ENCODE measurements around the gene RASA1.
"Not testable (repeated sequence)": the region's sequence is repeated elsewhere in the genome, so short reads cannot be mapped to it uniquely, and the experiment has no call there.

The RASA1 gene

GRCh38 chr5:87298692-87299362, 31.1 kb downstream of the RASA1 start:
- no peak for TF ChIP-seq CTCF (conservative IDR thresholded peaks at IDR 0.05)
- no peak for TF ChIP-seq ZFX (IDR thresholded peaks at IDR 0.05)
- no peak overlapping the region for H3K27ac ChIP-seq

DNA sequence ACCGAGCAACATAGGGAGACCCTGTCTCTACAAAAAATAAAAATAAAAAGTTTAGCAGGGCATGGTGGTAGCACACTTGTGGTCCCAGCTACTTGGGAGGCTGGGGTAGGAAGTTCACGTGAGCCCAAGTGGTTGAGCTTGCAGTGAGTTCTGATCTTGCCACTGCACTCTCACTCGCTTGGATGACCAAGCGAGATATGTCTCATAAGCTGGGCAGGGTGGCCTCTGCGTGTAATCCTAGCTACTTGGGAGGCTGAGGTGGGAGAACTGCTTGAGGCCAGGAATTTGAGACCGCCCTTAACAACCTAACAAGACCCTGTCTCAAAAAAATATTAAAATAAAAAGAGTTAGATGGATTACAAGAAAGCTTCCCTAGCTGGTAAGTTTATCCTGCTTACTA, 32.5 kb downstream of the RASA1 start:
- TF ChIP-seq ZFX (IDR thresholded peaks at IDR 0.05) (no peak), CTCF (conservative IDR thresholded peaks at IDR 0.05) (no peak)
- H3K27ac ChIP-seq: no peak overlapping the region

- TF ChIP-seq CTCF (conservative IDR thresholded peaks at IDR 0.05): no peak
- no peak for TF ChIP-seq ZFX (IDR thresholded peaks at IDR 0.05)
- no peak overlapping the region for H3K27ac ChIP-seq
Observed at GRCh38 chr5:87300744-87301143, 33.1 kb downstream of the RASA1 start.

- TF ChIP-seq CTCF (conservative IDR thresholded peaks at IDR 0.05) (no peak), ZFX (IDR thresholded peaks at IDR 0.05) (no peak)
Observed at GRCh38 chr5:87302061-87302460, 34.4 kb downstream of the RASA1 start.

GRCh38 chr5:87303324-87303723, 35.6 kb downstream of the RASA1 start:
- H3K27ac ChIP-seq: no peak overlapping the region

More at GRCh38 chr5:87302061-87302460, 34.4 kb downstream of the RASA1 start:
- H3K27ac ChIP-seq: no peak overlapping the region

GRCh38 chr5:87306090-87306489, 38.4 kb downstream of the RASA1 start:
- not testable (repeated sequence) for H3K27ac ChIP-seq

More at GRCh38 chr5:87303324-87303723, 35.6 kb downstream of the RASA1 start:
- no peak for TF ChIP-seq ZFX (IDR thresholded peaks at IDR 0.05)
- TF ChIP-seq CTCF (conservative IDR thresholded peaks at IDR 0.05): no peak

GRCh38 chr5:87307796-87308423, 40.2 kb downstream of the RASA1 start:
- no peak for TF ChIP-seq ZFX (IDR thresholded peaks at IDR 0.05)
- no peak for TF ChIP-seq CTCF (conservative IDR thresholded peaks at IDR 0.05)
- H3K27ac ChIP-seq: no peak overlapping the region

Data from C4-2B (cell line).